ENCODE measurements around the gene KLF15.

DNA sequence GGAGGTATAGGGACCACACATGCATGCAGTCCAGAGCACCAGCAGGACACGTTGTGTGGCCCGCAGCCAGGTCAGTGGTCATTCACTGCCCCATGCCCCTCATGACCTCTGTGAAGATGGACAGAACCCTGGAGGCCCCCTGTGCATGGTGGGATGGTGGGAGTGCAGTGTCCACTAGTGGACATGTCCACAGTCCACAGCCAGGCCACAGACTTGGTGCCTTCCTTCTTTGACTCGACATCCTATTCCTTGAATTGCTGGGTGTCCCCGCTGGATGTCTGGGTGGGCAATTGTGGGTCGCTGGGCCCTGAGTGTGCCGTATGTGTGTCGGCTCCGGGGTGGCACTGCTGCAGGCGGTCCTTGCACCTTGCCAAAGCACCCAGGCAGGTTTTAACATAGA is 35.7 kb downstream of the KLF15 start:
- TF ChIP-seq, protein P1, sequence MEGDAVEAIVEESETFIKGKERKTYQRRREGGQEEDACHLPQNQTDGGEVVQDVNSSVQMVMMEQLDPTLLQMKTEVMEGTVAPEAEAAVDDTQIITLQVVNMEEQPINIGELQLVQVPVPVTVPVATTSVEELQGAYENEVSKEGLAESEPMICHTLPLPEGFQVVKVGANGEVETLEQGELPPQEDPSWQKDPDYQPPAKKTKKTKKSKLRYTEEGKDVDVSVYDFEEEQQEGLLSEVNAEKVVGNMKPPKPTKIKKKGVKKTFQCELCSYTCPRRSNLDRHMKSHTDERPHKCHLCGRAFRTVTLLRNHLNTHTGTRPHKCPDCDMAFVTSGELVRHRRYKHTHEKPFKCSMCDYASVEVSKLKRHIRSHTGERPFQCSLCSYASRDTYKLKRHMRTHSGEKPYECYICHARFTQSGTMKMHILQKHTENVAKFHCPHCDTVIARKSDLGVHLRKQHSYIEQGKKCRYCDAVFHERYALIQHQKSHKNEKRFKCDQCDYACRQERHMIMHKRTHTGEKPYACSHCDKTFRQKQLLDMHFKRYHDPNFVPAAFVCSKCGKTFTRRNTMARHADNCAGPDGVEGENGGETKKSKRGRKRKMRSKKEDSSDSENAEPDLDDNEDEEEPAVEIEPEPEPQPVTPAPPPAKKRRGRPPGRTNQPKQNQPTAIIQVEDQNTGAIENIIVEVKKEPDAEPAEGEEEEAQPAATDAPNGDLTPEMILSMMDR (IDR thresholded peaks at IDR 0.05) = no peak
- no peak for TF ChIP-seq ZFX (IDR thresholded peaks at IDR 0.05; ENCODE audit: borderline replicate concordance)

All from 22Rv1 (cell line).